Spleen (tissue), 7 donors: ENCODE data around the gene SETBP1.

Source experiments
- CTCF ChIP-seq, 11 experiments: fragments of 200-600 bp in 7 of 11; fragments of 450-650 bp in 4 of 11; sonication (generic) in 4 of 11; IDR thresholded peaks in 8 of 11; conservative IDR thresholded peaks in 3 of 11; 1 replicate in 7 of 11; 2 replicates in 4 of 11; pipeline versions ENCODE4 v1.4.0 to v1.8.0; 2016 to 2021; ENCODE audit warnings: antibody characterized with exemption in 11 of 11, inconsistent platforms in 4 of 11, mild to moderate bottlenecking in 1 of 11
- POLR2A ChIP-seq, 3 donors: fragments of 450-650 bp; IDR thresholded peaks; one replicate each; pipeline ENCODE4 v1.5.1; 2017; ENCODE audit warnings: antibody characterized with exemption in 3 of 3, mild to moderate bottlenecking in 1 of 3
- donor health status: DM: no; HTN: no; CAD: no; lungs with moderate emphysema.
- donor health status: DM: no; HTN: no; CAD: no.
- donor health status: DM: no; HTN: no; CAD: no.

- TF ChIP-seq CTCF (IDR thresholded peaks at IDR 0.05 in 8 of 11, conservative IDR thresholded peaks at IDR 0.05 in 3 of 11) (no peak), POLR2A (IDR thresholded peaks at IDR 0.05) (no peak)
These were observed 110.2 kb downstream of the SETBP1 start for GRCh38 chr18:44790860-44791259.
